HG03565 (cell line): Measurements from ENCODE around the gene SF3A1.

Source experiments
- ATAC-seq: cut with Tn5 transposase; IDR thresholded peaks from one replicate; pipeline ENCODE4 v1.9.1; 2021; ENCODE audit warnings: mild to moderate bottlenecking, moderate library complexity; ENCODE audit not compliant: unreplicated experiment

SF3A1 gene

GRCh38 chr22:30305906-30306626 lies 50.6 kb downstream of the SF3A1 start:
- ATAC-seq = no peak

- no peak for ATAC-seq
Measured at GRCh38 chr22:30305519-30305905, 51.2 kb downstream of the SF3A1 start.

- no peak for ATAC-seq
Measured at GRCh38 chr22:30304495-30305244, 52.0 kb downstream of the SF3A1 start.

- no peak for ATAC-seq
Measured at GRCh38 chr22:30302810-30303138, 53.9 kb downstream of the SF3A1 start.

- no peak for ATAC-seq
Measured at GRCh38 chr22:30301995-30302809, 54.5 kb downstream of the SF3A1 start.

- no peak for ATAC-seq
Measured at GRCh38 chr22:30299322-30299721, 57.4 kb downstream of the SF3A1 start.

- ATAC-seq = no peak
Measured at GRCh38 chr22:30297991-30298701, 58.5 kb downstream of the SF3A1 start.

GRCh38 chr22:30297276-30297990 lies 59.3 kb downstream of the SF3A1 start:
- ATAC-seq = no peak

GRCh38 chr22:30296833-30297232 lies 59.9 kb downstream of the SF3A1 start:
- no peak for ATAC-seq

GRCh38 chr22:30296324-30296723 lies 60.4 kb downstream of the SF3A1 start:
- no peak for ATAC-seq

GRCh38 chr22:30295576-30295975 lies 61.1 kb downstream of the SF3A1 start:
- no peak for ATAC-seq

- no peak for ATAC-seq
Measured at GRCh38 chr22:30294830-30295229, 61.9 kb downstream of the SF3A1 start.

- no peak for ATAC-seq
Measured at GRCh38 chr22:30294066-30294465, 62.6 kb downstream of the SF3A1 start.

GRCh38 chr22:30293026-30293425 lies 63.7 kb downstream of the SF3A1 start:
- ATAC-seq = no peak

- no peak for ATAC-seq
Measured at GRCh38 chr22:30292069-30292970, 64.4 kb downstream of the SF3A1 start.

GRCh38 chr22:30291058-30291892 lies 65.4 kb downstream of the SF3A1 start:
- no peak for ATAC-seq

GRCh38 chr22:30290342-30291057 lies 66.2 kb downstream of the SF3A1 start:
- ATAC-seq = no peak

GRCh38 chr22:30289980-30290313 lies 66.7 kb downstream of the SF3A1 start:
- no peak for ATAC-seq
